Activated T-helper 1 cell treated with anti-CD3 and anti-CD28 coated beads, Interleukin-2, amount 50 U/mL, for 16 hours (primary cell): ENCODE results near the gene SLC9B2.

Source experiments
- DNase-seq, 2 donors: peaks; one replicate each; pipeline ENCODE4 v3.0.0-alpha.2; 2020; ENCODE audit warnings: low read depth in 1 of 2, low spot score in 1 of 2

The SLC9B2 gene, protein sequence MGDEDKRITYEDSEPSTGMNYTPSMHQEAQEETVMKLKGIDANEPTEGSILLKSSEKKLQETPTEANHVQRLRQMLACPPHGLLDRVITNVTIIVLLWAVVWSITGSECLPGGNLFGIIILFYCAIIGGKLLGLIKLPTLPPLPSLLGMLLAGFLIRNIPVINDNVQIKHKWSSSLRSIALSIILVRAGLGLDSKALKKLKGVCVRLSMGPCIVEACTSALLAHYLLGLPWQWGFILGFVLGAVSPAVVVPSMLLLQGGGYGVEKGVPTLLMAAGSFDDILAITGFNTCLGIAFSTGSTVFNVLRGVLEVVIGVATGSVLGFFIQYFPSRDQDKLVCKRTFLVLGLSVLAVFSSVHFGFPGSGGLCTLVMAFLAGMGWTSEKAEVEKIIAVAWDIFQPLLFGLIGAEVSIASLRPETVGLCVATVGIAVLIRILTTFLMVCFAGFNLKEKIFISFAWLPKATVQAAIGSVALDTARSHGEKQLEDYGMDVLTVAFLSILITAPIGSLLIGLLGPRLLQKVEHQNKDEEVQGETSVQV

DNA sequence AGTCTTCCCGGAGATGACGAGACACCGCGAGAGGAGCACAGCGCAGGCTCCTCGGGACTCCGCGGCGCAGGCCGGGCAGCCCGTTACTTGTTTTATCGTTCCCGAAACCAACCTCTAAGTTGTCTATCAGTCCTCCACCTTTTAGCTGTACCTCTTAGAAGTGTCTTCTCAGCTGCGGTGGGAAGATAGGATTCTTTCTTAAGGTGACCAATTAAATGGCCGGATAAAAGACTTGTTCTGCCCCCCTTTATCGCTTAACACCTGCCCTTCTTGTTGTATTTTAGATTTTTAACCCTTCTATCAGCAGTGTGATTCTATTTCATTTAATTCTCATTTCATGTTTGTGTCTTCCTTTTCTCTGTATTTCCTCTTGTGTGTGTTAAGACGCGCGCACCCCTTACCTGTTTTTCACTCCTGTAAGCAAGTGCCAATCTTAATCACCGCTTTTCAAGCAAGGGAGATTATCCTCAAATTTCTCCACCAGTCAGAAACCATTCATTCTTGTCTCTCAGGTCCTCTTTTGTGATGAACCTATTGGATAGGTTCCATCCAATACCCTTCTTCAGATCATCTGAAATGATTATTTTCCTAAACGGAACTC, at the start of gene SLC9B2:
TSS of gene SLC9B2 (minus strand) at position 15 of the 601 bp plus-strand sequence. CDS start 9,211 bp downstream, outside the sequence.
- no peak for DNase-seq

DNA sequence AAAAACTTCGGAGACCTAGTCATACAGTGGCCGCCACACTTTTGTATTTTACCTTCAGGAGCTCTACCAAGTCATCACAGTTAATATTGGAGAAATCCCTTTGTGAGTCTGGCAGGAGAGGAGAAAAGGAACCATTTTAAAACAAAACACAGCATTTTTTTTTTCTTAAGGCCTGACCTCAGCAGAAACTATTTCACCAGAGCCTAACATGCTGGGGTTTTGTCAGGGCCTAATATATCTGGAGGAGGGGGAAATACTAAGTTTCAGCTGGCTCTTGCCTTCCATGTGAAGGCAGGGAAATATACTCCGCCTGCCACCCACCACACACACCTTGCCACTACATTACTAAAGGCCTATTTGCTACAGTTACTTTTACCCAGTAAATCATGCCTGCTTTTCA, 49.6 kb upstream of the SLC9B2 start:
- DNase-seq, result no peak

DNA sequence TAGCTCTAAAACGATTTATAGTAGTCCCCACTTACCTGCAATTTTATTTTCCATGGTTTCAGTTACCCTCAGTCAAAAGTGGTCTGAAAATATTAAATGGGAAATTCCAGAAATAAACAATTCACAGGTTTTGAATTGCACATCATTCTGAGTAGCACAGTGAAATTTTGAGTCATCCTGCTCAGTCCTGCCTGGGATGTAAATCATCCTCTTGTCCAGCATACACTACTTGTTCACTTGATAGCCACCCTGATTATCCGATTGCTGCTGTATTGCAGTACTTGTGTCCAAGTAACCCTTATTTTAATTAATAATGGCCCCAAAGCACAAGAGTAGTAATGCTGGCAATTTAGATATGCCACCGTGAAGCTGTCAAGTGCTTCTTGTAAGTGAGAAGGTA, 46.6 kb upstream of the SLC9B2 start:
- no peak for DNase-seq

DNA sequence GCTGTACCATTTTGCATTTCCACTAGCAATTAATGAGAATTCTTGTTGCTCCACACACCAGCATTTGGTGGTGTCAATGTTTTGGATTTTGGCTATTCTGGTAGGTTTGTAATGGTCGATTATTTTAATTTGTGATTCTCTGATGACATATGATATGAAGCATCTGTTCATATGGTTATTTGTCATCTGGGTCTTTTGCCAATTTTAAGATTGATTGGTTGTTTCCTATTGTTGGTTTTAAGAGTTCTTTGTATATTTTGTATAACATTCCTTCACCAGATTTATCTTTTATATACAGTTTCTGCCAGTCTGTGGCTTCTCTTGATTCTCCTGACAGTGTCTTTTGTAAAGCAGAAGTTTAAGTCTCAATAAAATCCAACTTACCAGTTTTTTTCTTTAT, 41.6 kb upstream of the SLC9B2 start:
- DNase-seq, result no peak

DNA sequence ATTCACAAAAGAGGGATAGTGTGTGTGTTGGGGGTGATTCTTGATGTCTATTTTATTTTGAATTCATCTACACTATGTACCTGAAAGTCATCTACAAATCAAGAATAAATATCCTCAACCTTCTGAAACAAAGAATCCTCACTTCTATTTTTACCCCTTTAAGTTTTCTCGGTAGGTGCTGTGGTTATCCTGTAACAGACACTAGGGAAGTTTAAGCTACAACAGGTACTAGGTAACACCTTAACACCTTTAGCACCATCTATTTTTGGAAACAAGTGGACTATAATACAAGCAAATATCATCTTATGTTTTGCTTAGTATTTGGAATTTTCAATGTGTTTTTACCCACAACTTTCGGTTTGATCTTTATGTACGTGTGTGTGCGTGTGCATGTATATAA, 35.0 kb upstream of the SLC9B2 start:
- DNase-seq, result no peak

DNA sequence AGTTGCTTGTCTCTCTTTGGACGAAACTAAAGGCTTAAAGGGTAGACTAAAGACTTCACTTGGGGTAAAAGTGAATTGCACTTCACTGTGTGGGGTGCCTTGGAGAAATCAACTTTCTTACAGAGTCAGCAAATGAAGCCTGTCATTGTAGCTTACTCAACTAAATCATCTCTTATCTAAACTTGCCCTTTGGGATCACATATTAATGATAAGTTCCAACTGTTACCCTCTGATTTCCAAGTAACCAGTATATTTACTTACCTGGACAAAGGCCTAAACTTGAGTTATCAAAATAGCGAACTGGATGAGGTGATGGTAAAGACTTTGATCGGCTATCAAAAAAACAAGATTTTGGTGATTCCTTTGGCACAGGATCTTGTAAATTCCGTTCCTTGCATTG, 32.0 kb upstream of the SLC9B2 start:
- no peak for DNase-seq

DNA sequence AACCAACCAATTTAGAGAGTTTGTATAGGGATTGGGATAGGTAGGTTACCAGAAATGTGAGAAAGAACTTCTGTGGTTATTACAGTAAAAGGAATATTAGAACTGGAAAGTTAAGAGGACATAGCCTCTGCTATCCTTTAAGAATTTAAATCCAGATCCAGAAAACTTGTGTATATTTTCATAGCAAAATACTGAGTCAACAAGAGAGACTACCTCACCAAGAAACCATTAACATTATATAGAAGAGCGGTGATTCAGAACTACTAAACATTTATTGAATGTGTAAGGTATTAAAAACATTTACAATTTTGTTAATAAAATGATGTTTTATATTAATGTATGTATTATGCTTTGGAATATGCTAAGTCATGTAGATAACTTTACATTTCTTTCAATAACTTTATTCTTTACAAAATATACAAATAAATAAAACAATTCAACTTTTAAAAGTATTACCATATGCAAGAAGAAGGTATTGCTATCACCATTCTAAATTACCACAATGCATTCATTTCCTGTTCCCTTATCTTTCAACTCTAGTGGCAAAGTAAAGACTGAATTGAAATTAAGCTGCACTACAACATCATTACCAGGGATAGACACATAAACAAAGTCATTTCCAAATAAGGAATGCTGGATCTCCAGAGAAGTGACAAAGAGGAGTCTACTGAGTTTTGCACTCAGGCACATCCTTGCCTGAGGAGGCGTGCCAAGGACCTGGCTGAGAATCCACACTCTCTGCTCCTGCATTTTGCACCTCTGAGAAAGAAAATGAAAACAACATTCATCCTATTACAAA, 29.2 kb upstream of the SLC9B2 start:
- no peak for DNase-seq

DNA sequence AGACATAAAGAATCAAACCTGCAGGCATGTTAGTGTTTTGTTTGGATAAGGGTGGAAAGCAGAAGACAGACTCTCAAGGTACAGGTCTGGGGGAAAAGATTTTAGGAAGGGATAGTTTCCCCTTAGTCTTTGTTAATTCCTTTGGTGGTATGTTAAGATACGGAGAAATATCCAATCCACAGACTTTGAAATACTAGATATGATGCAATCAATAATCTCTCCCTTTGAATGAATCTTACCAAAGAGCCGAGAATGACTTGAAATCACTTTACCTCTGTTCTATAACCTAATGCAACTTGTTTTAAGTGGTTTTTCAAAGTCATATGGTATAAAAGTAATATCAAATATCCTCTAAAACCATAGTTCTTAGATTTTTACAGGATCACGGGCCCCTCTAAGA, 28.3 kb upstream of the SLC9B2 start:
- DNase-seq, result no peak

DNA sequence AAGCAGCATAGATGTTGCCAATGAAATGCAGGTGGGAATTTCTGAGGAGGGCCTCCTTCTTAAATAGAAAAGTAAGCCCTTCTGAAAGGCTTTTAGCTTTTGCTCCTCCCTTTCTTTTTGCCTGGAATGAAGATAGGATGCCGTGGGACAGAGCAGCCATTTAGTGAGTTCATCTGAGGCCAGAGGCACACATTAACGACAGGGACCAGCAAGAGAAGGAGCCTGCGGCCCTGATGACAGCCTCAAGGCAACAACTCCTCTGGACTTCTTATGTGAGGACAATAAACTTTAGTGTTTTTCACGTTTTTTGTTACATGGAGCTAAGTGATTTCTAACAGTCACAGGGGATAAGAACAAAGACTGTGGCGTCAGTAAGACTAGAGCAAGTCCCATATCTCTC, 24.1 kb upstream of the SLC9B2 start:
- DNase-seq, result no peak

DNA sequence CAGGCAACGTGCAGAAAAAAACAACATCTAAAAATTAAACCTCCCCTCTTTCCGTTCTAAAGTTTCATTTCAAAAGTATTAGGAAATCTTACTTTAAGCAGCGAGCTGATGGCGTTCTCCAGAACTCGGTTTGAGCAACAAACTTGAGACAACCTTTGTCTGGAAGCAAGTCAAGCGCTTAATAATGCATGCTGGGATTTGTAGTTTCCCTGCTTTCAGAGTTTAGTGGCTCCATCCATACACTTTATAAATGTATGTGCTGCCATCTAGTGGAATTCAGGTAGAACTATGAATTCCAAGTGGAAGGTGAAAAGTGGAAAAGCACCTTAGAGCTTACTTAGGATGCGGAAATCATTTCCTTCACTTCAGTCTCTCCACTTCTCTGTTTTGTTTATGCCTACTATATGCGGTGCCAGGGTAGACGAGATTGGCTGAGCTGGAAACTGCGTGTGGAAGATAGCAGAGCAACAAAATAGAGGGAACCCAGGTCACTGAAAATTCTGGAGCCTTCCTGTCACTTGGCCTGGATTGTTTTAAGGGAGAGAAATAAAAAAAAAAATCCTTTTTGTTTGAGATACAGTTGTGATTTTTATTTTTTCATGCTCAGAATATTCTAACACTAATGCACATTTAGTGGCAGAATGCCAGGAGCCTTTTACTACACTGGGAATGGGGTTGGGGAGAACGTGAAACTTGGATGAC, 23.3 kb upstream of the SLC9B2 start, which contains the start of gene BDH2:
TSS of gene BDH2 (minus strand) at position 144 of the 702 bp plus-strand sequence. CDS start 3,580 bp downstream, outside the sequence.
- DNase-seq, result peak in 1 of 2 donors; percentile 6

DNA sequence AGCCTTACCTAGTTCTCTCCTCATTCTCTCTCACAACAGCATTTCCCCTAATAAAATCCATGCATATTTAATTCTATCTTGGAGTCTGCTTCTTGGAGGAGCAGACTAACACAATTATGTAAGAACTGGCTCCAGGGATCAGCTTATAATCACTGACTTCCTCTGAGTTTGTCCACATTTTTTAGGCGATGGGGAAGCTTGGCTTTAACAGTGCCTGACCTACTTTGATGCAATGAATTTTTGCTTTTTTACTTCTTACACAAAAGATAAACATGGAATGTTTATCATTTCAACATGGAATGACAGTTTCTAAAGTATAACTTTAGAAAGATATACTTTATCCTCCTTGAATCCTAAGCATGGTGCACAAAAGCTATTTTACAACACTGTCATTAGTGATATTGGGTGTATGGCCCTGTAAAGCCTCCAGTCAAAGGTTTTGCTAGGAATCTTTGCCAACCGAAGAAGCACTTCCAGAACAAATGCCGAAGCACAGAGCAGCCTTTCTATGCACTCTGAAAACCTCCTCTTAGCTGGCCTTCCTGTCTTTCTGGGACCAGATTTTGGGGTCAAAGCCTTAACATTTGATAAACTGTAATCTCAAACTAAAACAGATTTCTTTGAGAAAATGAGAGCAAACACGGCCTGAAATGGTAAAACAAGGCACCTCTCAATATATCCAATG, 22.3 kb upstream of the SLC9B2 start:
- DNase-seq, result no peak

DNA sequence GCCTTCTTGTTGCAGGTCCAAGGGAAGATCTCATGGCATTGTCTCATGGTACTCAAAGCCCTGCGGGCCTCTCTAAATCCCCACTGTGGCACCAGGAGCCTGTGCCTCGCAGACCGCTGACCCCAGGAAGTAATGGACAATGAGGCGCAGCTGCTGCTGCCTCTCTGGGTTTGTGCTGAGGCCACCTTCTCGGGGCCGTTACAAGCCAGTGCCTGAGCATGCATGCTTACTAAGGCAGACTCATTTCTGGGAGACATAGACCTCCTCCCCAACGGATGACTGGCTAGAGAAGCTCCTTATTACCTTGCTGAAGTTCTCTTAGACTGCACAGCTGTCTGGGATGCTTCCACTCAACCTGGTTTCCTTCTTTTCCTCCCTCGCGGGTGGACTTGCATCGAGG, 21.8 kb upstream of the SLC9B2 start:
- no peak for DNase-seq

DNA sequence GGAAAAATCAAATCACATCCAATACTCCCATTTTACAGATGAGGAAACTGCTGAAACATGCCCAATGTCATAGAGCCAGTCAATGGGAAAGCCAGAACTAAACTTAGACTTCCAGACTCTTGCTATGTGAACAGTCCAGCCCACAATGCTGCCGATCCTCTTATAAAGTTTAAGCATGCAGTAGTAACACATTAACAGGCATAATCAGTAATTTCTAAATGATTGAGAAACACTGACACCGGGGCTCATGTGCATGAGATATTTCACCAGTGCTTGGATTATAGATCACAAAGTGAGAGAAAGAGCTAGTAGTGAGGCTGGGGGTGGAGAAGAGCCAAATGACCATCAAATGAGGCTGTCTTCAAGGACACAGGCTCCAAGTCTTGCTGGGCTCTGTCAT, 20.6 kb upstream of the SLC9B2 start:
- DNase-seq, result no peak

DNA sequence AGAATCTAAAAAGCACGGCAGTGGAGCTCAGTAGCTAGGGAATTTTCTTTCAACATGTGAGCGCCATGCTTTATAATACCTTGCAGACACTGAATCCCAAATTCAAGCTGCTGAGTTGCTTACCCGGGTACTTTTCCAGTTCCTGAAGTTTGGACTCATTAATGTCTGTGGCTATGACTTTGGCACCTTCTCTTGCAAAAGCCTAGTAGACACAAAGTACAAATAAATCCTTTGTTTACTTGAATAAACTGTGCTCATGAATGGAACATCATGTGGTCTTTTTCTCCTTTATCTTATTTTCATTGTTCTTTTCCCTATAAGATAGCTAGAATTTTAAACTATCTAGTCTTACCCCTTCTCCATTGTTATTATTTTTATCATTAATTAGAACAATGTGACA, 18.5 kb upstream of the SLC9B2 start:
- no peak for DNase-seq

DNA sequence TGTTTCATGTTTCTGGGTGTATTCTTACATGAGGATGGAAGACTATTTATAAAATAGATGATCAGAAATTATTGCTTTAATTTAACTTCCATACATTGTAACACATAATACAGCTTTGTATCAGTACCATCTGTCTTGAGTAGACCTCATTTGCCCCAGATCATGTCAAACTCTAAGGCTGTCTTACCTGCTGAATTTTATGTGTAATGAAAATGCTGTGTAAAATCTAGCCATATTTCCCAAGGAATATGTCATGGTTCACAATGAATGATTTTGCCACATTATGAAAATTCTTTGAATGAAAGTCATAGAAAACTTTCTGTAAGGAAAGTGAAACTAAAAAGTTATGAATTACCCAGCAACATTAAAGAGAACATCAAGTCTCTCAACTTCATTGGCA, 15.7 kb upstream of the SLC9B2 start:
- DNase-seq, result no peak

DNA sequence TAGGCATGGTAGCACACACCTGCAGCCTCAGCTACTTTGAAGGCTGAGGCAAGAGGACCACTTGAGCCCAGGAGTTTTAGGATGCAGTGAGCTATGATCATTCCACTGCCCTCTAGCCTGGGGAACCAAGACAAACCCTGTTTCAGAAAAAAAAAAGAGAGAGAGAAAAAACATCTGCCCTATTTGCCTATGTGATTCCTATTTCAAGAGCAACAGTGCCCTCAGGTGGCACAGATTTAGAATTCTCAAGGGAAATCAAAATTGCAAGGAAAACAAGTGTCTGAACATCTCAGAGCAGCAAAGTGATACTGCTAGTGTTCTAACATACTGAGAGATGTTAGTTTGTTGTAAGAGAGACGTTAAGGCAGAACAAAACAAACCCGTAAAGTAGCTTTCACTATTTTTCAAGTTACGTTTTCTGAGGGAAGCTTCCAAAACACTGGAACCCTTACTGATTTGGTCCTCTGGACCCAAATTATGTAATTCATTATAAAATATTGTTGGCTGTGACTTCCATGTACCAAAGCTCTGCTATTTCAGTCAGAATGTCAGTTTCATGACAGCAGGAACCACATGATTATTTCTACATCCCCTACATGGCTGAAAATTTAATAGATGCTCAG, 15.2 kb upstream of the SLC9B2 start:
- no peak for DNase-seq

DNA sequence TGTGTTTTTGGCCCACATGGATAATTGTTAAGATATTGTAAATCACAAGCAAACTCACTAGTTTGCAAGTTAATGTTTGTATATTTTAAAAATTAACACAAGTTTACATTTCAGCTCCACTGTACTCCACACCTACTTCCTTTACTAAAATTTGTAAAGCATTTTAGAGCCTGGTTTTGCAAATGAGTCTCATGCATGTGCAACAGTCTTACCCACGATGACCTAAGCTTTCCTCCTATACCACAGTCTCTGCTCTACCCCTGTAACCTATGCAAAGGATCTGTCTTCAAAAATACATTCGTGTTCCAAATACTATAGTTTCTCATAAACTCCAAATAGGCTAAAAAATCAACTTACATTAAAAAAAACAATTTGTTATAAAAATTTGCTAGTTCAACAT, 12.9 kb upstream of the SLC9B2 start:
- DNase-seq, result no peak

DNA sequence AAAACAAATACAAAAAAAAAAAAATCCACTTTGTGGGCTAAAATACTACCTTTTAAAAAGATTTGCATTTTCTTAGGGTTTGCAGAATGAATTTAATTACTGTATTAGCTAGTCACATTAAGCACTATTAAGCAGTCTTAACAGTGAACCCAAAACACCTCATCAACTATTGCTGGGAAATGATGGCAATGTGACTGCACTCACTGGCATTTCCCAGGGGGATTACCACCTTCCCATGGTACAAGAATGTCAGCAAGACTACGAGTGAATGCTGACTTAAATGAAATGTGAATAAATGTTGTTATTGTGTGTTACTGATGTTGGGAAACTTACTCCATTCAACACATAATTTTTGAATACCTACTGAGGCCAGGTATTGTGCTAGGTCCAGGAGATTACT, 10.0 kb upstream of the SLC9B2 start:
- DNase-seq, result no peak

DNA sequence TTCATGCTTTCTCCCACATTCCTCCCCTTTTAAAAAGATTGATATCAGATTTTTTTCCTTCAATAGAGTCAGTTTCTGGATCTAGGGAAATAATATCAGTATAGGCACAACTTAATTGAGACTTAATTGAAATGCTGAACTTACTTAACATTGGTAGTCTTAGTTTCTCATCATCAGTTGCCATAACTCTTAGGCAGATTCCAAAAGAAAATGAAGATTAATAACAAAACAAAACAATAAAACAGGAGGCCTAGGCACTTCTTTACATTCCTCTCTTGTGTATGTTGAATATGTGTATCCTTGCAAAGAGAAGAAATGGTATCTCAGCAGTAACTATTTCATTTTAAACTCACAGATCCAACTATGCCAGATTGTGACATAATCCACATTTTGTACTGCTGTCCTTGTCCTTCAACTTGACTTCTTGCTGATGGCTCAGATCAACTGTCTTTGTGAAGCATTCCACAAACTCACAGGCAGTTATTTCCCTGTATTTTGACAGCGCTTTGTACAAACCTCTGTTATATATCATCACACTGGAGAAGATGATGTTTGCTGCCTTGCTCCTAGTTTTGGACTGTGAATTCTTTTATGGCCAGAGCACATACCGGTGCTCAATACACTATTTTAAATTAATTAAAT, 9.1 kb upstream of the SLC9B2 start:
- no peak for DNase-seq

DNA sequence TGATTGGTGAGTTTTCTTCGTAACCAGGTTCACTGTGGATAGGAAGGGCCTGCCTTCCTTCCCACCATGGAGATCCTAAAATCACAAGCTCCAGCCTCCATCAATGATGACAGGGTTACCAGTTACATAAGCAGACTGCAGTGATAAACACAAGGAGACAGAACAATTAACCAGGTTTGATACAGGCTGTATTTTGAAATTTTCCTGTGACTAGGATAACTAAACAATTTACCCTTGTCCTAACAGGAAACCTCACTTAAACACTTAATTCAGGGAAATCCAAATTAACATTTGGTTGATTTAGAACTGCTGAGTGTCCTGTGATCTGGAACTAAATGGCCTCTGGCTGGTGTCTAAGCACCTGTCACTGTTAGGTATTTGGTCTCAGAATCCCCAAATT, 3.1 kb upstream of the SLC9B2 start:
- DNase-seq, result no peak
